K562 (cell line): ENCODE measurements around the gene SORCS1. TPM values are rescaled to one million over a fixed set of nuclear protein-coding genes. Genes with fewer than 3 reads are reported as not detected.

Experiments used
- ADNP ChIP-seq: fragments of 200-800 bp; sonication (Bioruptor generic); IDR thresholded peaks from 2 replicates; pipeline ENCODE4 v1.6.1; 2016; ENCODE audit warnings: missing genetic modification characterization, missing compliant biosample characterization
- ARID1B ChIP-seq: fragments of 450-650 bp; IDR thresholded peaks from 2 replicates; pipeline ENCODE4 v1.6.1; 2016; ENCODE audit warnings: antibody characterized with exemption, mild to moderate bottlenecking, inconsistent platforms
- ATF1 ChIP-seq, 2 experiments: fragments of 450-650 bp in 1 of 2; IDR thresholded peaks; 2 replicates each; pipeline ENCODE4 v1.6.1; 2016; ENCODE audit warnings: missing compliant biosample characterization in 1 of 2, missing genetic modification characterization in 1 of 2
- CTBP1 ChIP-seq: fragments of 450-650 bp; IDR thresholded peaks from 2 replicates; pipeline ENCODE4 v1.6.1; 2016; ENCODE audit warnings: borderline replicate concordance
- CXXC5 ChIP-seq: fragments of 250-450 bp; sonication (Bioruptor Pico); IDR thresholded peaks from 2 replicates; pipeline ENCODE4 v1.8.0; 2022; ENCODE audit warnings: inconsistent platforms, mild to moderate bottlenecking, moderate library complexity
- DACH1 ChIP-seq: fragments of 450-650 bp; IDR thresholded peaks from 2 replicates; pipeline ENCODE4 v1.6.1; 2018; ENCODE audit not compliant: partially characterized antibody
- EP300 ChIP-seq: IDR thresholded peaks from 2 replicates; pipeline ENCODE4 v1.6.1; 2012; ENCODE audit warnings: low read length, improper control_type of control experiment
- EP400 ChIP-seq: fragments of 450-650 bp; IDR thresholded peaks from 2 replicates; pipeline ENCODE4 v1.6.1; 2017; ENCODE audit warnings: antibody characterized with exemption, mild to moderate bottlenecking, moderate library complexity
- GATAD2B ChIP-seq: fragments of 450-650 bp; IDR thresholded peaks from 2 replicates; pipeline ENCODE4 v1.6.1; 2017; ENCODE audit warnings: mild to moderate bottlenecking, borderline replicate concordance
- HDAC1 ChIP-seq, 2 experiments: fragments of 450-650 bp; IDR thresholded peaks; 2 replicates each; pipeline ENCODE4 v1.6.1; 2016 to 2017; ENCODE audit warnings: inconsistent platforms in 1 of 2, mild to moderate bottlenecking in 1 of 2, moderate library complexity in 1 of 2
- JUN ChIP-seq, 2 experiments: sonication (generic) in 1 of 2; formaldehyde crosslinking in 1 of 2; IDR thresholded peaks; 2 replicates each; pipeline versions ENCODE4 v1.6.1 to v1.8.0; 2012 to 2022; ENCODE audit warnings: borderline replicate concordance in 2 of 2, mild to moderate bottlenecking in 2 of 2, improper control_type of control experiment in 1 of 2, low read depth in 1 of 2, low read length in 1 of 2, missing genetic modification reagents in 1 of 2
- JUND ChIP-seq, 2 experiments: IDR thresholded peaks; 2 replicates in 1 of 2; 3 replicates in 1 of 2; pipeline ENCODE4 v1.6.1; 2011; ENCODE audit warnings: borderline replicate concordance in 2 of 2, low read depth in 2 of 2, low read length in 2 of 2, improper control_type of control experiment in 1 of 2, missing biosample characterization in 1 of 2, missing genetic modification characterization in 1 of 2, missing genetic modification reagents in 1 of 2
- L3MBTL2 ChIP-seq: fragments of 450-650 bp; IDR thresholded peaks from 2 replicates; pipeline ENCODE4 v1.6.1; 2016; ENCODE audit warnings: mild to moderate bottlenecking, moderate library complexity
- LEF1 ChIP-seq: fragments of 450-650 bp; IDR thresholded peaks from 2 replicates; pipeline ENCODE4 v1.6.1; 2016; ENCODE audit warnings: mild to moderate bottlenecking
- MBD2 ChIP-seq: sonication (generic); IDR thresholded peaks from 2 replicates; pipeline ENCODE4 v1.6.1; 2016; ENCODE audit warnings: low read depth, borderline replicate concordance
- MCM2 ChIP-seq: fragments of 450-650 bp; IDR thresholded peaks from 2 replicates; pipeline ENCODE4 v1.6.1; 2017; ENCODE audit warnings: low read depth, mild to moderate bottlenecking
- NCOA1 ChIP-seq: fragments of 450-650 bp; IDR thresholded peaks from 2 replicates; pipeline ENCODE4 v1.6.1; 2016; ENCODE audit warnings: low read depth
- NFATC3 ChIP-seq: fragments of 450-650 bp; IDR thresholded peaks from 2 replicates; pipeline ENCODE4 v1.6.1; 2017; ENCODE audit warnings: mild to moderate bottlenecking
- NR2C1 ChIP-seq, 2 experiments: fragments of 450-650 bp; IDR thresholded peaks; 2 replicates each; pipeline ENCODE4 v1.6.1; 2017; ENCODE audit warnings: mild to moderate bottlenecking in 2 of 2, antibody characterized with exemption in 1 of 2, inconsistent platforms in 1 of 2, missing compliant biosample characterization in 1 of 2, missing genetic modification characterization in 1 of 2
- NR2C2 ChIP-seq, 2 experiments: fragments of 200-800 bp in 1 of 2; sonication (Bioruptor generic) in 1 of 2; sonication (generic) in 1 of 2; formaldehyde crosslinking in 1 of 2; IDR thresholded peaks; 2 replicates each; pipeline versions ENCODE4 v1.6.1 to v1.8.0; 2016 to 2022; ENCODE audit warnings: mild to moderate bottlenecking in 1 of 2, missing compliant biosample characterization in 1 of 2, missing genetic modification characterization in 1 of 2, missing genetic modification reagents in 1 of 2
- RBM25 ChIP-seq: fragments of 200-400 bp; formaldehyde crosslinking; IDR thresholded peaks from 2 replicates; pipeline ENCODE4 v1.6.1; 2018; ENCODE audit warnings: low read length, low read depth, moderate library complexity; ENCODE audit not compliant: severe bottlenecking
- STAT5A ChIP-seq: IDR thresholded peaks from 2 replicates; pipeline ENCODE4 v1.6.1; 2012; ENCODE audit warnings: low read length, inconsistent platforms, borderline replicate concordance
- TBL1XR1 ChIP-seq, 2 experiments: IDR thresholded peaks; 2 replicates each; pipeline ENCODE4 v1.6.1; 2012; ENCODE audit warnings: improper control_type of control experiment in 2 of 2, low read length in 2 of 2, mild to moderate bottlenecking in 1 of 2
- TEAD1 ChIP-seq, 2 experiments: fragments of 450-650 bp in 1 of 2; sonication (generic) in 1 of 2; formaldehyde crosslinking; IDR thresholded peaks; 2 replicates each; pipeline versions ENCODE4 v1.4.0 to v1.8.0; 2020 to 2022; ENCODE audit warnings: mild to moderate bottlenecking in 2 of 2, missing genetic modification reagents in 1 of 2
- TRIM24 ChIP-seq, 2 experiments: fragments of 450-650 bp; IDR thresholded peaks; 2 replicates each; pipeline ENCODE4 v1.6.1; 2016
- ZNF12 ChIP-seq: sonication (generic); formaldehyde crosslinking; IDR thresholded peaks from 2 replicates; pipeline ENCODE4 v1.4.0; 2020; ENCODE audit warnings: mild to moderate bottlenecking, missing genetic modification reagents
- ZNF174 ChIP-seq: fragments of 250-450 bp; sonication (Bioruptor Pico); IDR thresholded peaks from 2 replicates; pipeline ENCODE4 v1.4.0; 2020; ENCODE audit warnings: mild to moderate bottlenecking
- ZNF175 ChIP-seq: fragments of 200-800 bp; sonication (Bioruptor generic); IDR thresholded peaks from 2 replicates; pipeline ENCODE4 v1.6.1; 2016; ENCODE audit warnings: low read depth, mild to moderate bottlenecking, missing genetic modification characterization, missing compliant biosample characterization
- polyA plus RNA-seq, 8 experiments: library from polyadenylated mRNA; depleted of rRNA in 4 of 8; stranded (reverse) in 5 of 8; unstranded in 3 of 8; fragments of >200 nt; fragmentation: Nextera tagmentation in 2 of 8; fragmentation: Illumina TruSeq in 1 of 8; extraction: Ambion mirVana in 2 of 8; extraction: Trizol in 1 of 8; gene quantifications; 2 replicates each; pipeline versions ENCODE4 v1.2.1 to v1.2.3, GENCODE V29; 2011 to 2014; ENCODE audit warnings: inconsistent platforms in 1 of 8, missing spikeins in 1 of 8
- total RNA-seq, 7 experiments: library from RNA; depleted of rRNA in 6 of 7; stranded (reverse); fragments of >200 nt in 6 of 7; fragmentation: Illumina TruSeq in 2 of 7; extraction: Trizol in 2 of 7; gene quantifications; 2 replicates each; pipeline versions ENCODE4 v1.2.1 to v1.2.3, GENCODE V29; 2011 to 2021; ENCODE audit warnings: low replicate concordance in 1 of 7
- TF ChIP-seq, protein P1 (sequence below): sonication (generic); IDR thresholded peaks from 2 replicates; pipeline ENCODE4 v1.6.1; 2016

Gene SORCS1
- total and polyA plus RNA-seq, 9 of the 15 experiments (the other 6 are each of a cell fraction or from before 2014, with no cell fraction given), result 1.5 to 3.9 (median 2.7) TPM

- TF ChIP-seq, protein P1, sequence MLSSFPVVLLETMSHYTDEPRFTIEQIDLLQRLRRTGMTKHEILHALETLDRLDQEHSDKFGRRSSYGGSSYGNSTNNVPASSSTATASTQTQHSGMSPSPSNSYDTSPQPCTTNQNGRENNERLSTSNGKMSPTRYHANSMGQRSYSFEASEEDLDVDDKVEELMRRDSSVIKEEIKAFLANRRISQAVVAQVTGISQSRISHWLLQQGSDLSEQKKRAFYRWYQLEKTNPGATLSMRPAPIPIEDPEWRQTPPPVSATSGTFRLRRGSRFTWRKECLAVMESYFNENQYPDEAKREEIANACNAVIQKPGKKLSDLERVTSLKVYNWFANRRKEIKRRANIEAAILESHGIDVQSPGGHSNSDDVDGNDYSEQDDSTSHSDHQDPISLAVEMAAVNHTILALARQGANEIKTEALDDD, result peak; percentile 75
- TF ChIP-seq STAT5A, result peak; percentile 50; the same call in 1 of the 2 replicates
- peak in 1 of 2 experiments; percentile 50; a peak in 1 of 4 replicates for TF ChIP-seq TRIM24 (IDR thresholded peaks at IDR 0.05)
- TF ChIP-seq NFATC3, result no peak
- peak; percentile 28 for TF ChIP-seq DACH1
- TF ChIP-seq ZNF174 (CRISPR knock-in tag), result no peak
- 0 out of 2 replicates have a peak, but pooled peaks have one; percentile 19 for TF ChIP-seq EP400
- no peak for TF ChIP-seq CXXC5 (CRISPR knock-in tag)
- no peak for TF ChIP-seq NR2C1 (IDR thresholded peaks at IDR 0.05)
- peak; percentile 45; the same call in 1 of the 2 replicates for TF ChIP-seq NR2C1 (tag; IDR thresholded peaks at IDR 0.05)
- 0 out of 4 replicates have a peak, but pooled peaks of 1 of the 2 experiments have one; percentile 18 for TF ChIP-seq TBL1XR1 (IDR thresholded peaks at IDR 0.05; ENCODE audit: low read length in 2 of 2)
- TF ChIP-seq TEAD1 (CRISPR knock-in tag; IDR thresholded peaks at IDR 0.05), result peak in 1 of 2 experiments; percentile 21; a peak in 1 of 4 replicates
- TF ChIP-seq NR2C2 (CRISPR knock-in tag; IDR thresholded peaks at IDR 0.05), result no peak
- peak; percentile 33; the same call in 1 of the 2 replicates for TF ChIP-seq NR2C2 (tag; IDR thresholded peaks at IDR 0.05)
- 0 out of 2 replicates have a peak, but pooled peaks have one; percentile 29 for TF ChIP-seq L3MBTL2
- TF ChIP-seq ARID1B, result peak; percentile 90
- TF ChIP-seq ATF1 (CRISPR knock-in tag; IDR thresholded peaks at IDR 0.05), result no peak
- peak; percentile 34; the same call in 1 of the 2 replicates for TF ChIP-seq ATF1 (tag; IDR thresholded peaks at IDR 0.05)
- TF ChIP-seq ZNF175 (CRISPR knock-in tag), result 0 out of 2 replicates have a peak, but pooled peaks have one; percentile 41
- TF ChIP-seq RBM25, result peak; percentile 6
- TF ChIP-seq ADNP (tag), result peak; percentile 65; the same call in 1 of the 2 replicates
- TF ChIP-seq JUND (IDR thresholded peaks at IDR 0.05; ENCODE audit: borderline replicate concordance, low read depth, low read length), result peak; percentile 80
- peak; percentile 89; the same call in 2 of the 3 replicates for TF ChIP-seq JUND (tag; IDR thresholded peaks at IDR 0.05; ENCODE audit: borderline replicate concordance, low read depth, low read length)
- TF ChIP-seq EP300, result peak; percentile 67
- peak in 1 of 2 experiments; percentile 42; a peak in 1 of 4 replicates for TF ChIP-seq HDAC1 (IDR thresholded peaks at IDR 0.05)
- peak; percentile 30; the same call in 1 of the 2 replicates for TF ChIP-seq CTBP1
- peak; percentile 27; the same call in 1 of the 2 replicates for TF ChIP-seq GATAD2B
- TF ChIP-seq LEF1, result peak; percentile 70; the same call in 1 of the 2 replicates
- no peak for TF ChIP-seq MCM2
- no peak for TF ChIP-seq ZNF12
- 0 out of 2 replicates have a peak, but pooled peaks have one; percentile 27 for TF ChIP-seq JUN (IDR thresholded peaks at IDR 0.05; ENCODE audit: borderline replicate concordance, low read depth, low read length)
- TF ChIP-seq JUN (CRISPR knock-in tag; IDR thresholded peaks at IDR 0.05; ENCODE audit: borderline replicate concordance), result no peak
- TF ChIP-seq NCOA1, result 0 out of 2 replicates have a peak, but pooled peaks have one; percentile 48
- no peak for TF ChIP-seq MBD2
Measured at GRCh38 chr10:107083388-107084009, 81.0 kb downstream of the SORCS1 start (continued).
